H7 (cell line): ENCODE results near the gene VWA1. TPM values are rescaled to one million over a fixed set of nuclear protein-coding genes. Genes with fewer than 3 reads are reported as not detected.
"Not testable (repeated sequence)": the region's sequence is repeated elsewhere in the genome, so short reads cannot be mapped to it uniquely, and the experiment has no call there.

Experiments
- DNase-seq: peaks from one replicate; pipeline ENCODE4 v3.0.0; 2012
- H3K27me3 ChIP-seq: 2 replicates; pipeline ENCODE4 v1.6.0; 2011; ENCODE audit warnings: mild to moderate bottlenecking, low read length; ENCODE audit not compliant: control insufficient read depth, insufficient read depth
- H3K36me3 ChIP-seq: replicated peaks from 2 replicates; pipeline ENCODE4 v1.5.1; 2011; ENCODE audit warnings: low read length; ENCODE audit not compliant: control insufficient read depth, insufficient read depth
- H3K4me3 ChIP-seq: 2 replicates; pipeline ENCODE4 v1.5.1; 2011; ENCODE audit warnings: low read depth, mild to moderate bottlenecking, control low read depth, low read length, moderate library complexity; ENCODE audit not compliant: insufficient read depth
- total RNA-seq: library from RNA; depleted of rRNA; stranded (reverse); fragments of >200 nt; shearing (Covaris generic); gene quantifications from 2 replicates; pipeline ENCODE4 v1.2.3, GENCODE V29; 2014

VWA1 gene
- total RNA-seq, 1 experiment from 2014 or later, result 37.1 TPM

GRCh38 chr1:1415751-1416150, 19.7 kb upstream of the VWA1 start:
- peak; percentile 28 for DNase-seq
- no peaks in the 10 kb centered on the region for H3K36me3 ChIP-seq
- no peaks in the 10 kb centered on the region for H3K27me3 ChIP-seq
- H3K4me3 ChIP-seq, result no peak overlapping the region

GRCh38 chr1:1417396-1417795, 18.1 kb upstream of the VWA1 start:
- H3K27me3 ChIP-seq, H3K36me3 ChIP-seq, H3K4me3 ChIP-seq: not testable (repeated sequence)
- peak; percentile 35 for DNase-seq

GRCh38 chr1:1417825-1418463, 17.5 kb upstream of the VWA1 start:
- not testable (repeated sequence) for H3K27me3 ChIP-seq, H3K36me3 ChIP-seq, H3K4me3 ChIP-seq, DNase-seq

- peak; percentile 53 for DNase-seq
- H3K4me3 ChIP-seq, result no peak overlapping the region
- H3K36me3 ChIP-seq, result no peaks in the 10 kb centered on the region
- H3K27me3 ChIP-seq, result no peaks in the 10 kb centered on the region
These were observed 16.8 kb upstream of the VWA1 start for GRCh38 chr1:1418464-1419362.

- peak; percentile 53 for DNase-seq
These were observed 16.1 kb upstream of the VWA1 start for GRCh38 chr1:1419363-1419812.

GRCh38 chr1:1419813-1420653, 15.5 kb upstream of the VWA1 start:
- H3K27me3 ChIP-seq, result no peaks in the 10 kb centered on the region
- no peaks in the 10 kb centered on the region for H3K36me3 ChIP-seq
- H3K4me3 ChIP-seq, result no peak overlapping the region
- peak; percentile 69 for DNase-seq

More at GRCh38 chr1:1419363-1419812, 16.1 kb upstream of the VWA1 start:
- Histone ChIP-seq H3K36me3 (no peaks in the 10 kb centered on the region), H3K4me3 (no peak overlapping the region), H3K27me3 (no peaks in the 10 kb centered on the region)

- peak; percentile 59 for DNase-seq
- Histone ChIP-seq H3K36me3 (no peaks in the 10 kb centered on the region), H3K4me3 (no peak overlapping the region), H3K27me3 (no peaks in the 10 kb centered on the region)
These were observed 14.8 kb upstream of the VWA1 start for GRCh38 chr1:1420654-1421141.

GRCh38 chr1:1421147-1421906, 14.2 kb upstream of the VWA1 start, which contains the start of gene ANKRD65:
TSS of gene ANKRD65 (minus strand) at chr1:1421276. CDS start at chr1:1421005, 271 bp downstream.
- Histone ChIP-seq H3K4me3 (no peak within 1 kb of the TSS), H3K27me3 (no peaks in the 10 kb centered on the region), H3K36me3 (no peaks in the 10 kb centered on the region)
- peak; percentile 66 for DNase-seq

- DNase-seq, result peak; percentile 69
- no peak overlapping the region for H3K4me3 ChIP-seq
- no peaks in the 10 kb centered on the region for H3K27me3 ChIP-seq
- no peaks in the 10 kb centered on the region for H3K36me3 ChIP-seq
These were observed 13.5 kb upstream of the VWA1 start for GRCh38 chr1:1421907-1422464.

GRCh38 chr1:1422465-1423244, 12.8 kb upstream of the VWA1 start:
- Histone ChIP-seq H3K27me3 (no peaks in the 10 kb centered on the region), H3K36me3 (no peaks in the 10 kb centered on the region), H3K4me3 (no peak overlapping the region)
- DNase-seq, result peak; percentile 60

- DNase-seq, result no peak
- Histone ChIP-seq H3K27me3 (no peaks in the 10 kb centered on the region), H3K4me3 (no peak overlapping the region), H3K36me3 (no peaks in the 10 kb centered on the region)
These were observed 12.3 kb upstream of the VWA1 start for GRCh38 chr1:1423245-1423597.

GRCh38 chr1:1424707-1425106, 10.8 kb upstream of the VWA1 start:
- DNase-seq, result peak; percentile 16
- H3K4me3 ChIP-seq, result no peak overlapping the region
- no peaks in the 10 kb centered on the region for H3K36me3 ChIP-seq
- no peaks in the 10 kb centered on the region for H3K27me3 ChIP-seq

- no peak for DNase-seq
- Histone ChIP-seq H3K4me3 (no peak overlapping the region), H3K27me3 (no peaks in the 10 kb centered on the region), H3K36me3 (no peaks in the 10 kb centered on the region)
These were observed 10.1 kb upstream of the VWA1 start for GRCh38 chr1:1425426-1425752.
